CD4-positive, alpha-beta T cell (primary cell): Measurements from ENCODE around the gene GALC. TPM values are rescaled to one million over a fixed set of nuclear protein-coding genes. Genes with fewer than 3 reads are reported as not detected.
A peak's percentile ranks its signal among the peaks of the same experiment; 100 is the strongest.

Source experiments
- ATAC-seq: fragments of 200-7000 bp; cut with Tn5 transposase; one replicate; pipeline ENCODE4 v1.10.0; 2022; ENCODE audit warnings: mild to moderate bottlenecking; ENCODE audit not compliant: poor library complexity
- CTCF ChIA-PET: fragments of 350-600 bp; sonication (Branson Sonifier 250); formaldehyde crosslinking; loops from one replicate; lab custom pipeline; 2021; ENCODE audit warnings: antibody characterized with exemption, inconsistent platforms; lab: Charles Lee
- POLR2A ChIA-PET: fragments of 350-600 bp; sonication (Branson Sonifier 250); formaldehyde crosslinking; loops from one replicate; lab custom pipeline; 2021; ENCODE audit warnings: antibody characterized with exemption, inconsistent platforms; lab: Charles Lee
- DNase-seq, 14 experiments: peaks; one replicate each; pipeline ENCODE4 v3.0.0-alpha.2; 2013 to 2020; ENCODE audit warnings: mixed read lengths in 2 of 14
- H3K27ac ChIP-seq, 2 donors: one replicate each; pipeline versions ENCODE4 v1.5.1 to v1.7.0; 2013; ENCODE audit warnings: low read length in 2 of 2, low read depth in 1 of 2, mild to moderate bottlenecking in 1 of 2
- H3K27me3 ChIP-seq, 2 experiments: 1 replicate in 1 of 2; 2 replicates in 1 of 2; pipeline versions ENCODE4 v1.6.1 to v1.7.0; 2013; ENCODE audit warnings: low read length in 2 of 2, control low read depth in 1 of 2, mild to moderate bottlenecking in 1 of 2, moderate library complexity in 1 of 2; ENCODE audit not compliant: insufficient read depth in 2 of 2, control insufficient read depth in 1 of 2
- H3K36me3 ChIP-seq: one replicate; pipeline ENCODE4 v1.6.1; 2013; ENCODE audit warnings: low read length, control low read depth; ENCODE audit not compliant: insufficient read depth
- H3K4me1 ChIP-seq: one replicate; pipeline ENCODE4 v1.6.1; 2013; ENCODE audit warnings: low read length, control low read depth; ENCODE audit not compliant: insufficient read depth
- H3K4me3 ChIP-seq: one replicate; pipeline ENCODE4 v1.5.1; 2013; ENCODE audit warnings: mild to moderate bottlenecking, low read length, moderate library complexity
- H3K9me3 ChIP-seq, 2 experiments: 1 replicate in 1 of 2; 2 replicates in 1 of 2; pipeline versions ENCODE4 v1.6.1 to v1.7.0; 2013; ENCODE audit warnings: low read length in 2 of 2, mild to moderate bottlenecking in 2 of 2, control low read depth in 1 of 2, moderate library complexity in 1 of 2; ENCODE audit not compliant: control insufficient read depth in 1 of 2, insufficient read depth in 1 of 2
- H3K27ac Mint-ChIP-seq: one replicate; pipeline ENCODE4 v1.8.0; 2020; ENCODE audit warnings: mixed read lengths
- H3K27me3 Mint-ChIP-seq: one replicate; pipeline ENCODE4 v1.8.0; 2021; ENCODE audit warnings: mixed read lengths
- H3K36me3 Mint-ChIP-seq: one replicate; pipeline ENCODE4 v1.8.0; 2021; ENCODE audit warnings: low read depth, mixed read lengths
- H3K4me1 Mint-ChIP-seq: one replicate; pipeline ENCODE4 v1.8.0; 2021; ENCODE audit warnings: low read depth, mixed read lengths
- H3K4me3 Mint-ChIP-seq: one replicate; pipeline ENCODE4 v1.8.0; 2020; ENCODE audit warnings: mild to moderate bottlenecking, mixed read lengths
- H3K9me3 Mint-ChIP-seq: one replicate; pipeline ENCODE4 v1.8.0; 2020; ENCODE audit warnings: mixed read lengths
- CTCF ChIP-seq: fragments of 200-600 bp; IDR thresholded peaks from one replicate; pipeline ENCODE4 v1.8.0; 2022; ENCODE audit warnings: antibody characterized with exemption, mild to moderate bottlenecking
- intact Hi-C, 2 experiments: fragments of 100-400 bp; cut with DNase I in 1 of 2; cut with micrococcal nuclease in 1 of 2; formaldehyde crosslinking; loops; one replicate each; pipeline versions ENCODE4 v1.15.1 to v1.9.0; 2023 to 2025; cut with DNase I, micrococcal nuclease
- total RNA-seq, 174 experiments: library from RNA in 2 of 174; stranded (reverse) in 2 of 174; gene quantifications; one replicate each; pipeline ENCODE4 v1.2.3 and lab custom pipeline; 2021 to 2026

The GALC gene
- total RNA-seq, 2 experiments from 2014 or later, result 14.7 to 14.9 TPM

GRCh38 chr14:88032373-88032772 lies 39.4 kb upstream of the GALC start:
- ATAC-seq, result no peak
- Mint-ChIP-seq H3K27me3 (no peaks in the 10 kb centered on the region), H3K36me3 (no peaks in the 10 kb centered on the region), H3K4me1 (peaks cover 34% of the 10 kb centered on the region), H3K9me3 (no peaks in the 10 kb centered on the region), H3K27ac (no peak overlapping the region), H3K4me3 (no peak overlapping the region)
- peaks cover 20% of the 10 kb centered on the region for H3K4me1 ChIP-seq
- no peaks in the 10 kb centered on the region for H3K36me3 ChIP-seq
- H3K9me3 ChIP-seq, result no peaks in the 10 kb centered on the region
- intact Hi-C loops, result no loop called here
- ChIA-PET POLR2A (no interaction called here), CTCF (interaction anchor here (1.5 kb wide), 1 partner anchor 18 kb away, joined by 3 read pairs; no protein-coding TSS in a partner anchor)
- no peak for DNase-seq
- no peak for TF ChIP-seq CTCF
- H3K4me3 ChIP-seq, result no peak overlapping the region
- no peak overlapping the region for H3K27ac ChIP-seq
- no peaks in the 10 kb centered on the region for H3K27me3 ChIP-seq

- Mint-ChIP-seq H3K9me3 (no peaks in the 10 kb centered on the region), H3K4me1 (peaks cover 49% of the 10 kb centered on the region), H3K27ac (no peak overlapping the region), H3K4me3 (no peak overlapping the region), H3K36me3 (no peaks in the 10 kb centered on the region), H3K27me3 (no peaks in the 10 kb centered on the region)
- Histone ChIP-seq H3K9me3 (no peaks in the 10 kb centered on the region), H3K27ac (no peak overlapping the region), H3K27me3 (no peaks in the 10 kb centered on the region), H3K4me3 (no peak overlapping the region), H3K4me1 (peaks cover 28% of the 10 kb centered on the region), H3K36me3 (no peaks in the 10 kb centered on the region)
- TF ChIP-seq CTCF, result no peak
- ATAC-seq, result no peak
- intact Hi-C loops, result no loop called here
- DNase-seq, result no peak
- ChIA-PET POLR2A (interaction anchor here (1.4 kb wide), 1 partner anchor 9 kb away, joined by 4 read pairs; no protein-coding TSS in a partner anchor), CTCF (no interaction called here)
Observed at GRCh38 chr14:88030892-88031291, 37.9 kb upstream of the GALC start.

GRCh38 chr14:88030079-88030478 lies 37.1 kb upstream of the GALC start:
- H3K4me1 Mint-ChIP-seq, result peaks cover 57% of the 10 kb centered on the region
- H3K4me3 Mint-ChIP-seq, result peak overlapping the region; percentile 57
- H3K27ac ChIP-seq, result no peak overlapping the region
- H3K27ac Mint-ChIP-seq, result peak overlapping the region; percentile 45
- H3K36me3 Mint-ChIP-seq, result no peaks in the 10 kb centered on the region
- no peak for ATAC-seq
- H3K27me3 Mint-ChIP-seq, result no peaks in the 10 kb centered on the region
- H3K9me3 Mint-ChIP-seq, result no peaks in the 10 kb centered on the region
- CTCF ChIA-PET, result no interaction called here
- TF ChIP-seq CTCF, result no peak
- peak in 1 of 14 experiments; percentile 58 for DNase-seq
- no peaks in the 10 kb centered on the region for H3K36me3 ChIP-seq
- peaks cover 30% of the 10 kb centered on the region for H3K4me1 ChIP-seq
- intact Hi-C loops, result no loop called here
- no peaks in the 10 kb centered on the region for H3K27me3 ChIP-seq
- no peak overlapping the region for H3K4me3 ChIP-seq
- POLR2A ChIA-PET, result no interaction called here
- no peaks in the 10 kb centered on the region for H3K9me3 ChIP-seq
